Activated naive CD4-positive, alpha-beta T cell treated with anti-CD3 and anti-CD28 coated beads for 36 hours (primary cell): ENCODE results near the gene ALLC. TPM values are rescaled to one million over a fixed set of nuclear protein-coding genes. Genes with fewer than 3 reads are reported as not detected.
"Not testable (repeated sequence)": the region's sequence is repeated elsewhere in the genome, so short reads cannot be mapped to it uniquely, and the experiment has no call there.

Experiments
- CTCF ChIA-PET: fragments of 350-600 bp; sonication (Branson Sonifier 250); formaldehyde crosslinking; loops from one replicate; lab custom pipeline; 2021; ENCODE audit warnings: antibody characterized with exemption; lab: Charles Lee
- DNase-seq: peaks from one replicate; pipeline ENCODE4 v3.0.0-alpha.2; 2020
- H3K27ac Mint-ChIP-seq: one replicate; pipeline ENCODE4 v1.8.0; 2021; ENCODE audit warnings: mild to moderate bottlenecking, mixed read lengths
- H3K27me3 Mint-ChIP-seq: one replicate; pipeline ENCODE4 v1.8.0; 2021; ENCODE audit warnings: low read depth, mixed read lengths
- H3K36me3 Mint-ChIP-seq: one replicate; pipeline ENCODE4 v1.8.0; 2021; ENCODE audit warnings: low read depth, mixed read lengths
- H3K4me1 Mint-ChIP-seq: one replicate; pipeline ENCODE4 v1.8.0; 2021; ENCODE audit warnings: low read depth, mixed read lengths
- H3K4me3 Mint-ChIP-seq: one replicate; pipeline ENCODE4 v1.8.0; 2021; ENCODE audit warnings: mild to moderate bottlenecking, moderate library complexity, mixed read lengths
- H3K9me3 Mint-ChIP-seq: one replicate; pipeline ENCODE4 v1.8.0; 2021; ENCODE audit warnings: mixed read lengths
- intact Hi-C: fragments of 100-400 bp; cut with micrococcal nuclease; formaldehyde crosslinking; loops from one replicate; pipeline ENCODE4 v1.15.1; 2023
- total RNA-seq, 2 experiments: library from RNA; stranded (reverse); gene quantifications; one replicate each; pipeline ENCODE4 v1.2.3, GENCODE V29; 2021

Gene ALLC
- total RNA-seq = not detected

- H3K27me3 Mint-ChIP-seq = no peaks in the 10 kb centered on the region
- H3K4me1 Mint-ChIP-seq = peaks cover 3% of the 10 kb centered on the region
- no peaks in the 10 kb centered on the region for H3K36me3 Mint-ChIP-seq
- H3K27ac Mint-ChIP-seq = no peak within 1 kb of the TSS
- no peak for DNase-seq
- CTCF ChIA-PET = no interaction called here
- no peak within 1 kb of the TSS for H3K4me3 Mint-ChIP-seq
- intact Hi-C loops = loop anchor here (10.0 kb wide), 1 partner anchor 483 kb away; no protein-coding TSS in a partner anchor
- no peaks in the 10 kb centered on the region for H3K9me3 Mint-ChIP-seq
Observed at GRCh38 chr2:3657881-3658280, at the start of gene ALLC. Gene ALLC (plus strand): TSS chr2:3658200. CDS start chr2:3671158, 12,958 bp downstream.

GRCh38 chr2:3608373-3609278, 49.4 kb upstream of the ALLC start:
- intact Hi-C loops = no loop called here
- DNase-seq = no peak
- CTCF ChIA-PET = interaction anchor here (0.5 kb wide), 1 partner anchor 197 kb away, joined by 3 read pairs; no protein-coding TSS in a partner anchor
- peak overlapping the region; percentile 68 for H3K27ac Mint-ChIP-seq
- no peak overlapping the region for H3K4me3 Mint-ChIP-seq
- H3K9me3 Mint-ChIP-seq = peaks cover 2% of the 10 kb centered on the region
- H3K27me3 Mint-ChIP-seq = no peaks in the 10 kb centered on the region
- peaks cover 18% of the 10 kb centered on the region for H3K4me1 Mint-ChIP-seq
- no peaks in the 10 kb centered on the region for H3K36me3 Mint-ChIP-seq

- H3K27me3 Mint-ChIP-seq, H3K36me3 Mint-ChIP-seq, H3K27ac Mint-ChIP-seq, H3K4me3 Mint-ChIP-seq, CTCF ChIA-PET, intact Hi-C loops, H3K9me3 Mint-ChIP-seq: not testable (repeated sequence)
- H3K4me1 Mint-ChIP-seq = peaks cover 18% of the 10 kb centered on the region
- peak; percentile 40 for DNase-seq
Observed at GRCh38 chr2:3609279-3609673, 48.7 kb upstream of the ALLC start.

- H3K27ac Mint-ChIP-seq = no peak overlapping the region
- H3K4me3 Mint-ChIP-seq = no peak overlapping the region
- peaks cover 6% of the 10 kb centered on the region for H3K9me3 Mint-ChIP-seq
- peaks cover 14% of the 10 kb centered on the region for H3K4me1 Mint-ChIP-seq
- CTCF ChIA-PET = interaction anchor here (0.7 kb wide), 1 partner anchor 40 kb away, joined by 3 read pairs; no protein-coding TSS in a partner anchor
- peaks cover 1% of the 10 kb centered on the region for H3K36me3 Mint-ChIP-seq
- intact Hi-C loops = no loop called here
- H3K27me3 Mint-ChIP-seq = no peaks in the 10 kb centered on the region
- no peak for DNase-seq
Observed at GRCh38 chr2:3610415-3610814, 47.6 kb upstream of the ALLC start.

GRCh38 chr2:3610881-3611505, 47.0 kb upstream of the ALLC start:
- no peaks in the 10 kb centered on the region for H3K27me3 Mint-ChIP-seq
- DNase-seq = no peak
- H3K4me3 Mint-ChIP-seq = no peak overlapping the region
- intact Hi-C loops = no loop called here
- H3K4me1 Mint-ChIP-seq = peaks cover 9% of the 10 kb centered on the region
- CTCF ChIA-PET = interaction anchor here (0.7 kb wide), 1 partner anchor 40 kb away, joined by 3 read pairs; no protein-coding TSS in a partner anchor
- peaks cover 7% of the 10 kb centered on the region for H3K9me3 Mint-ChIP-seq
- no peak overlapping the region for H3K27ac Mint-ChIP-seq
- peaks cover 1% of the 10 kb centered on the region for H3K36me3 Mint-ChIP-seq

GRCh38 chr2:3611589-3611988, 46.4 kb upstream of the ALLC start:
- peaks cover 8% of the 10 kb centered on the region for H3K9me3 Mint-ChIP-seq
- no peak overlapping the region for H3K27ac Mint-ChIP-seq
- no peak overlapping the region for H3K4me3 Mint-ChIP-seq
- no peaks in the 10 kb centered on the region for H3K27me3 Mint-ChIP-seq
- H3K4me1 Mint-ChIP-seq = peaks cover 8% of the 10 kb centered on the region
- H3K36me3 Mint-ChIP-seq = peaks cover 1% of the 10 kb centered on the region
- intact Hi-C loops = no loop called here
- CTCF ChIA-PET = no interaction called here
- no peak for DNase-seq

DNA sequence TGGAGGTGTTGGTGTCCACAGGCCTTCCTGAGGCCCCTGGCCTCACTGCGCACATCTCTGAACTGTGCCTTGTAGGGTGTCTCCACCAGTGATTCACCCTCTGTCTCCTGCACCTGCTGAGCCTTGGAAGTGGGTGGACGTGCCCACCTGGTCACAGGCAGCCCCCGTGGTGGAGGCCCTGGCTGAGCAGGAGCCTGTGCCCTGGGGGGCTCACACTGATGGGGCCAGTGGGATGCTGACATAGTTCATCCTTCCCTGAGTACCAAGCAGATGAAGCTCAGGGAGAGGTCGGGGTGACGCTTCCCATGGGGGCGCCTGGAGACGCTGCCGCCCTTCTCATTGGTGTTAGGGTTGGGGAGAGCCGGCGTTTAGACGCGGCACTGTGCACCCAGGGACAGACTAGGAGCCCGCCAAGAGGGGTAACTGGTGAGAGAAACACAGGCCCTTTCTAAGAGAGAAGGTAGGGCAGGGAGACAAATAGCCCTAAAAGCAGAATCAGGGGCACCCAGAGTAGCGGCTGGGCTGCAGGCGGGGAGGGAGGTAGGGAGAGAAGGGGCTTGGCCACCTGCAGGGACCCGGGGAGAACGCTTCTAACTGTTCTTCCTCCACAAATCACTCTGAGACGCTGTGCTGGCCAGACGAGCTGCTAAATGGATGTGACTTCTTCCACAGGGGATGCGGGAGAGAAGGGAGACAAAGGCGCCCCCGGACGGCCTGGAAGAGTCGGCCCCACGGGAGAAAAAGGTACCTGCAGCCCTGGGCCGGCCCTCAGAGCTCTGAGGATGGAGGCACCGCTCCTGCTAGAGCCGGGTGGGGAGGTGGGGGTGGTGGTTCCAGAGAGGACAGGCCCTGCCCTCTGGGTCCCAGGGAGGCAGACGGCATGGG, 45.1 kb upstream of the ALLC start:
- no peak for DNase-seq
- Mint-ChIP-seq H3K4me3 (no peak overlapping the region), H3K9me3 (peaks cover 11% of the 10 kb centered on the region), H3K27ac (no peak overlapping the region), H3K27me3 (no peaks in the 10 kb centered on the region), H3K4me1 (peaks cover 8% of the 10 kb centered on the region), H3K36me3 (peaks cover 1% of the 10 kb centered on the region)
- intact Hi-C loops = no loop called here
- CTCF ChIA-PET = no interaction called here

- Mint-ChIP-seq H3K36me3 (peaks cover 1% of the 10 kb centered on the region), H3K27me3 (no peaks in the 10 kb centered on the region), H3K27ac (no peak overlapping the region), H3K9me3 (peaks cover 11% of the 10 kb centered on the region), H3K4me3 (no peak overlapping the region), H3K4me1 (peaks cover 6% of the 10 kb centered on the region)
- intact Hi-C loops = no loop called here
- no peak for DNase-seq
- CTCF ChIA-PET = no interaction called here
Observed at GRCh38 chr2:3613524-3613905, 44.5 kb upstream of the ALLC start.

GRCh38 chr2:3614743-3615142, 43.3 kb upstream of the ALLC start:
- H3K4me1 Mint-ChIP-seq, CTCF ChIA-PET, H3K27ac Mint-ChIP-seq: not testable (repeated sequence)

DNA sequence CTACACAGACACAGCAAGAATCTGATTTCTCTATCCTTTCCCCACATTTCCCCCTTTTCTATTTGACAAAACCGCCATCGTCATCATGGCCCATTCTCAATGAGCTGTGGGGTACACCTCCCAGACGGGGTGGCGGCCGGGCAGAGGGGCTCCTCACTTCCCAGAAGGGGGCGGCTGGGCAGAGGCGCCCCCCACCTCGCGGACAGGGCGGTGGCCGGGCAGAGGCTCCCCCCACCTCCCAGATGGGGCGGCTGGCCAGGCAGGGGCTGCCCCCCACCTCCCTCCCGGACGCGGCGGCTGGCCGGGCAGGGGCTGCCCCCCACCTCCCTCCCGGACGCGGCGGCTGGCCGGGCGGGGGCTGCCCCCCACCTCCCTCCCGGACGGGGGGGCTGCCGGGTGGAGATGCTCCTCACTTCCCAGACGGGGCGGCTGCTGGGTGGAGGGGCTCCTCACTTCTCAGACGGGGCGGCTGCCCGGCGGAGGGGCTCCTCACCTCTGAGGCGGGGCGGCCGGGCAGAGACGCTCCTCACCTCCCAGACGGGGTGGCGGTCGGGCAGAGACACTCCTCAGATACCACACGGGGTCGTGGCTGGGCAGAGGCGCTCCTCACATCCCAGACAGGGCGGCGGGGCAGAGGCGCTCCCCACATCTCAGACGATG, 42.3 kb upstream of the ALLC start:
- H3K27ac Mint-ChIP-seq, H3K4me3 Mint-ChIP-seq, H3K27me3 Mint-ChIP-seq, CTCF ChIA-PET, intact Hi-C loops, H3K36me3 Mint-ChIP-seq, DNase-seq, H3K4me1 Mint-ChIP-seq: not testable (repeated sequence)
- H3K9me3 Mint-ChIP-seq = peaks cover 11% of the 10 kb centered on the region

More at GRCh38 chr2:3614743-3615142, 43.3 kb upstream of the ALLC start:
- intact Hi-C loops, H3K27me3 Mint-ChIP-seq, DNase-seq, H3K4me3 Mint-ChIP-seq, H3K36me3 Mint-ChIP-seq: not testable (repeated sequence)
- peaks cover 11% of the 10 kb centered on the region for H3K9me3 Mint-ChIP-seq

GRCh38 chr2:3616435-3617197, 41.4 kb upstream of the ALLC start:
- H3K36me3 Mint-ChIP-seq, CTCF ChIA-PET, H3K4me1 Mint-ChIP-seq, H3K4me3 Mint-ChIP-seq, H3K27ac Mint-ChIP-seq, H3K27me3 Mint-ChIP-seq, DNase-seq, intact Hi-C loops: not testable (repeated sequence)
- H3K9me3 Mint-ChIP-seq = peaks cover 11% of the 10 kb centered on the region
